ENCODE data around the gene BCR. TPM values are rescaled to one million over a fixed set of nuclear protein-coding genes. Genes with fewer than 3 reads are reported as not detected.

The BCR gene
- total and polyA plus RNA-seq, 2 of the 4 experiments (the other 2 are of a cell fraction): 28.9 to 44.6 TPM

- H3K4me3 ChIP-seq (ENCODE audit: insufficient read depth, low read depth, low read length): no peak overlapping the region
- no peaks in the 10 kb centered on the region for H3K36me3 ChIP-seq (ENCODE audit: control insufficient read depth, insufficient read depth, low read length)
- 78% methylated on average over 2 of the region's 6 CpGs; no CpG with 5 or more reads in 1 of the 2 experiments for WGBS, 2 experiments (ENCODE audit: extremely low coverage in 2 of 2, insufficient read length in 1 of 2)
- ChIA-PET POLR2A (ENCODE audit: unreplicated experiment) (no interaction called here), CTCF (no interaction called here)
- H3K9me3 ChIP-seq (ENCODE audit: control insufficient read depth, insufficient read depth, low read length): no peaks in the 10 kb centered on the region
- H3K4me2 ChIP-seq (ENCODE audit: low read depth, low read length): no peak overlapping the region
- H3K79me1 ChIP-seq (ENCODE audit: low read depth in 1 of 2, low read length in 2 of 2): no peaks in the 10 kb centered on the region
- no peak overlapping the region for H2BK20ac ChIP-seq (ENCODE audit: low read depth, low read length)
- no peak overlapping the region for H3K27ac ChIP-seq (ENCODE audit: insufficient read depth, low read length)
- ATAC-seq (ENCODE audit: low read depth) (no peak), DNase-seq (no peak)
- no peaks in the 10 kb centered on the region for H3K27me3 ChIP-seq (ENCODE audit: control insufficient read depth, insufficient read depth, low read length)
- no peaks in the 10 kb centered on the region for H4K20me1 ChIP-seq (ENCODE audit: insufficient read depth, low read length)
- in situ Hi-C loops (cut with MboI; ENCODE audit: low sequenced_read_pairs): no loop called here
- no peaks in the 10 kb centered on the region for H3K9me1 ChIP-seq (ENCODE audit: insufficient read depth, low read length)
- TF ChIP-seq ELK1 (IDR thresholded peaks at IDR 0.05; ENCODE audit: borderline replicate concordance, low read depth, low read length) (no peak), MAFK (IDR thresholded peaks at IDR 0.05; ENCODE audit: low read depth, low read length) (no peak), FOS (IDR thresholded peaks at IDR 0.05; ENCODE audit: low read depth, low read length) (no peak), RFX5 (IDR thresholded peaks at IDR 0.05; ENCODE audit: low read depth, low read length) (no peak), CTCF (conservative IDR thresholded peaks at IDR 0.05; ENCODE audit: low read depth, low read length) (no peak), CHD1 (IDR thresholded peaks at IDR 0.05; ENCODE audit: low read depth, low read length) (no peak), POLR2A (IDR thresholded peaks at IDR 0.05; ENCODE audit: low read depth, low read length) (no peak), BHLHE40 (IDR thresholded peaks at IDR 0.05; ENCODE audit: low read depth, low read length) (no peak), MXI1 (IDR thresholded peaks at IDR 0.05; ENCODE audit: borderline replicate concordance, low read depth, low read length) (no peak), USF2 (IDR thresholded peaks at IDR 0.05; ENCODE audit: low read depth, low read length) (no peak), SMC3 (IDR thresholded peaks at IDR 0.05; ENCODE audit: low read depth, low read length) (no peak), NFE2L2 (IDR thresholded peaks at IDR 0.05; ENCODE audit: low read depth, low read length) (no peak), RAD21 (IDR thresholded peaks at IDR 0.05; ENCODE audit: low read length) (no peak), RCOR1 (IDR thresholded peaks at IDR 0.05; ENCODE audit: insufficient replicate concordance, low read length) (no peak)
- H3K18ac ChIP-seq (ENCODE audit: low read depth, low read length): no peak overlapping the region
- no TSS peak for BruUV-seq (replicated peaks)
- H3K56ac ChIP-seq (ENCODE audit: extremely low read depth, insufficient read depth, low read length): no peak overlapping the region
- dilution Hi-C loops (cut with HindIII; ENCODE audit: low sequenced_read_pairs, unreplicated experiment): no loop called here
- intact Hi-C loops (cut with micrococcal nuclease): no loop called here
- no peak overlapping the region for H2AFZ ChIP-seq (replicated peaks; ENCODE audit: low read length, poor library complexity)
- no peak overlapping the region for H2BK15ac ChIP-seq (ENCODE audit: low read depth, low read length)
- no peak overlapping the region for H3K9ac ChIP-seq (ENCODE audit: low read depth, low read length)
- no peak overlapping the region for H2AK5ac ChIP-seq (ENCODE audit: low read depth, low read length)
- H3K4me1 ChIP-seq (ENCODE audit: control insufficient read depth, insufficient read depth, low read length): peaks cover 5% of the 10 kb centered on the region; the same call in 1 of the 2 replicates
- H3K14ac ChIP-seq (replicated peaks; ENCODE audit: low read depth, low read length): no peak overlapping the region
- no peak overlapping the region for H4K5ac ChIP-seq (ENCODE audit: low read depth, low read length)
- H3K23ac ChIP-seq (ENCODE audit: low read depth, low read length): no peak overlapping the region
- H2BK5ac ChIP-seq (ENCODE audit: low read depth, low read length, poor library complexity, severe bottlenecking): no peak overlapping the region
- no peak overlapping the region for H4K8ac ChIP-seq (ENCODE audit: low read depth in 2 of 2, low read length in 2 of 2)
- no peak overlapping the region for H4K91ac ChIP-seq (ENCODE audit: insufficient read depth, low read depth, low read length)
- no peak overlapping the region for H2BK120ac ChIP-seq (ENCODE audit: low read depth, low read length)
- H3K4ac ChIP-seq (ENCODE audit: low read depth, low read length): no peak overlapping the region
- no peak overlapping the region for H2AK9ac ChIP-seq (replicated peaks; ENCODE audit: low read depth, low read length, poor library complexity)
Observed at GRCh38 chr22:23159291-23159630, 21.0 kb upstream of the BCR start.

Data from IMR-90 (cell line).